T-helper 1 cell (primary cell): ENCODE measurements around the gene KCNK1.

Source experiments
- DNase-seq, 5 donors: peaks; one replicate each; pipeline ENCODE4 v3.0.0-alpha.2; 2012 to 2020

KCNK1 gene

DNA sequence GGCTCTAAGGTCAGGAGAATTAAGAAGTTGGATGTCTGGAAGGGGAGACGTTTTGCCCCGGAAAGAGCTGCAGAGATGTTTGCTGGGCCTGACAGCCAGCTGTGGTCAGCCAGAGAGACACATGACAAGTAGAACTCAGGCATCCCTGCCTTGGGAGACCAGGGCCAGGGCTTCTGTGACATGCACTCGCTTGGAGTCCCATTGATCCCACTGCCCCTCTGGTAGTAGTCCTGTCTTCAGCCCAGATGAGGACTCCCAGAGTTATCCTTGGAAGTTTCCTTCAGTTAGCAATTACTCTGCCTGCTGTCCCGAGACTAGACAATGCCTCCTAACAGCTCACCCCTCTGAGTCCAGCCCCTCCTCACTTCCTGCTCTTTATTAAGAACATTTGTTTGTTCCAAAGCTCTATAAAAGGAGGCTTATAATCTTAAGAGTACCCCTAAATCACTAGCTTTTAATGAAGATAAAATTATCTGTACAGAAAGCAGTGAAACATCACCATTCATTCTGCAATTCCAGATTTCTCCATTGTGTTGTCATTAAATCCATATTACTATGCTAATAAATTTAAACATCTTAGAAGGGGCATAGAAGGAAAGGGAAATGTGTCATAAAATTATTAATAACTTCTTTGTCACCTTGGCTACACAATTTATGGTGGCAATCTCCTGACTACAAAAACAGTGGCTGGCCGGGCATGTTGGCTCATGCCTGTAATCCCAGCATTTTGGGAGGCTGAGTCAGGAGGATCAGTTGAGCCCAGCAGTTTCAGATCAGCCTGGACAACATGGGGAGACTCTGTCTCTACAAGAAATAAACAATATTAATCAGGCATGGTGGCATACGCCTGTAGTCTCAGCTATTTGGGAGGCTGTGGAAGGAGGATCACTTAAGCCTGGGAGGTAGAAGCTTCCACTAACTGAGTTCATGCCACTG, 94.2 kb downstream of the KCNK1 start:
- DNase-seq: no peak

DNA sequence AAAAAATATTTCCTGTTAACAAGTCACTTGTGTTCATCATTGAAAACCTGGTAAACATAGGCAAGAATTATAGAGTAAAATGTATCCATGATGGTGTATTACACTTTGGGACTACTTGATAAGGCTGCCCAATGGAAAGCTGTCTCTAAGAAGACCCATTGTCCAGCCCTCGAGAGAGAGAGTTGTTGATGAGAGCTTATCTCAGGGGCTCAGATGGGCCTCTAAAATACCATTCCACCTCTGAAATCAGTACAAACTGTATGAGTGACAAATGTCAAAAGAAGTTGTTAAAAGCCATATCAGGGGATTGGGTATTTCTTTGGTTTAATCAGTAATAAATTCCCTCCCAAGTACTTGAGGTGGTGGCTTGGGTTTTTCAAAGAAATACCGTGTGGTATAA, 96.1 kb downstream of the KCNK1 start:
- DNase-seq: no peak

DNA sequence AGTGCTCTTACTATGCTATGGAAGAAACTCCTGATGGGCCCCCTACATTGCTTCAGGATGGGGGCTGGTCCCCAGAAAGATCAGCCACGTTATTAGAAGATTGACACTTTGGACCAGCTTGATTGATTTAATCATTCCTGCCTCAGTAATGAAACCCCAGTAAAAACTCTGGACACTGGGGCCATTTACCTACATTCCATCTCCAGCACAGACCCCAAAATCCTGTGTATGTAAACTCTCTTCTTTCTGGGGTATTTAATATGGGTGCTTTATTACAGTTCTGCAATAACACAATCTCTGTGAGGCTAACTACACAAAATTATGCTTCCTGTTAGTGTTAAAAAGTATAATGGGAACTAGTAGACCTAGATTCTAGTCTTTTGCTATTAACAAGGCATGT, 96.6 kb downstream of the KCNK1 start:
- no peak for DNase-seq

DNA sequence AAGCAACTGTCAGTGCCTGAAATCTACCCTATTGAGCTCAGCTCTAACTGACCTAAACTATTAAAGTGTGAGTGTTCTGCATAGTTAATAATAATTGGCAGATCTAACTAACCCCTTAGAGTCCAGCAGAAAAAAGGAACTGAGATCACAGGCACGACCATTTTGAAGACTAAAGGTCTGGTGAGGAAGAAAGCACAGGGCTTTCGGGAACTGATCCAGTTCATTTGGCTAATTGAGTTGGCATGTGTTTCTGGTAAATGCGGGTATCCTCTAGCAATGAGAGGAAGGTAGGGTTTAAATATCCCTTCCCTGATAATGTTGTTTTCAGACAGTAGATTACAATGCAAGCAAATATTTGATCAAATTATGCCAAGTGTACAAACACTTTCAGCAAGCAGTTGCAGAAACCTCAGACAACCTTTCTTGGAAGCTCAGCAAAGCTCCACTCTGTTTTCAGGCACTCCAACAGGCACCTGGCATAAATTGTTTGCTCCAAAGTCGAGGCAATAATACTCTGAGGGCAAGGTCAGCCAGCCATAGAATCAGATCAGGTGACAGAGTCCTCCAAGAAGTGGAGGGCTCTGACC, 100.8 kb downstream of the KCNK1 start:
- no peak for DNase-seq

DNA sequence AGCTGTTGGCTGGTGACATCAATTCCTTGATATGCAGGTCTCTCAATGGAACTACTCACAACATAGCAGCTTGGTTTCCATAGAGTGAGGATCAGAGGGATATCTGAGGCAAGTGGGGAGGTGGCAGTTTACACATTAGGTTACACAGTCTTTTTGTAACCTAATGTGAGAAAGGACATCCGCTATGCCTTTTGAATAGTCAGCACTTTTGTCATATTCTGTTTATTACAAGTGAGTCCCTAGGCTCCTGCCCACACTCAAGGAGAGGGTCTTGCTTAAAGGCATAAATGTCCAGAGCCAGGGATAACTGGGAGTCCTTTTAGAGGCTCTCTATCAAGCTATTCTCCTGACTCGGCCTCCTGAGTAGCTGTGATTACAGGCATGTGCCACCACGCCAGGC, 104.2 kb downstream of the KCNK1 start:
- no peak for DNase-seq

DNA sequence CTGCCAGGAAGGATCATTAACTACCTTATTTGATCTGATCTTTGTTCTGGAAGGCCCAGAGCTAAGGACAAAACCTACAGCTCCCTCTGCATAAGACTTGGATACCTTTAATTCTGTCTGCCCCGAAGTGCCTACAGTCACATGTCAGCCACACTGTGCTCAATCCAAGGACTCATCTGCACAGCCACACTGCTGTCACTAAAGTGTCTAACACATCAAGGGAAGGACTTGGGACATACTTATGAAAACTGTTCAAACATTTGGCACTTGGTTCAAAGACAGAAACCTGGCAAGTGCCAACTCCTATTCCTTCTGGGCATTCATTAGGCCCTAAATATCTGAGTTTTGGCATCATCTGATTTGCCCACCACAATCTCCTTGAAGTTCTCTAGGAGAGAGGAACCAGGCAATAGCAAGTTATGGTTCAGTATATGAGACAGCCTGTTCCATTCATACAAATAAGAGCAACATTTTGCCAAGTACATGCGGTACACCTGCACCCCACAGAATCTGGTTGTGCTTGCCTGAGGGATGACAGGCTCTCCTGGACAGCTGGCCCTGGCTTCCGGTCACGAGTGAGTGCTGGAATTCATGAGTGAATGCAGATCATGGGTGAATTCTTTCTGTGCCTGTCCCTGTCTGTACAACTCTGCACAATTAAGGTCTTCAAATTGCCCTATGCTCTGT, 105.9 kb downstream of the KCNK1 start:
- DNase-seq: no peak

DNA sequence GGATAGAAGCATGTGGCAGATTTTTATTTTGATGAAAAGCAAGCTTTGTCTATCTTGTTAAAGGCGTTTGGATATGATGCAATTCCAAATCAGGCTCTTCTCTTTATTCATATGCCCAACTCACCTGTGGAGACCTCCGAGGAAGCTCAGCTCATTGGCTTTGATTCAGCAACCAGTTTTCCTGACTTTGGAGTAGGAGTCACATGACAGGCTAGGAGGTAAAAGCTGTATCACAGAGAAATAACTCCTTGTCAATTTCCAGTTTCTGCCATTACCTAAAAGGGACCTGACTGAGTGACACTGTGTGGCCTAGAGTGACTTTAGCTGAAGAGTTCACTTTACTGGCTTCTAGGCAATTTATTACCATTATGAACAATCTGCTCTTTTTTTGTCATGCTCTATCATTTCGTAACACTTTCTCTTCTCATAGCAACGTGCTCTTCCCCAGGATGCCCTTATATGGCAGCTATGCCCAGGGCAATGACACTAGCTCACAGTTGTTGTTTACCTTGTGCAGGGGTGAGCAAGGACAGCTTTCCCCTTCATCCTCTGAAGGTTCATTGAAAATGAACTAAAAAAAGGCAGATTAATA, 107.2 kb downstream of the KCNK1 start:
- DNase-seq: peak in 1 of 5 donors; percentile 27
